Measurements from ENCODE around the gene PHF5A. TPM values are rescaled to one million over a fixed set of nuclear protein-coding genes. Genes with fewer than 3 reads are reported as not detected.

PHF5A gene
- total and polyA plus RNA-seq, 4 donors: 28.9 to 89.6 (median 40.0) TPM

DNA sequence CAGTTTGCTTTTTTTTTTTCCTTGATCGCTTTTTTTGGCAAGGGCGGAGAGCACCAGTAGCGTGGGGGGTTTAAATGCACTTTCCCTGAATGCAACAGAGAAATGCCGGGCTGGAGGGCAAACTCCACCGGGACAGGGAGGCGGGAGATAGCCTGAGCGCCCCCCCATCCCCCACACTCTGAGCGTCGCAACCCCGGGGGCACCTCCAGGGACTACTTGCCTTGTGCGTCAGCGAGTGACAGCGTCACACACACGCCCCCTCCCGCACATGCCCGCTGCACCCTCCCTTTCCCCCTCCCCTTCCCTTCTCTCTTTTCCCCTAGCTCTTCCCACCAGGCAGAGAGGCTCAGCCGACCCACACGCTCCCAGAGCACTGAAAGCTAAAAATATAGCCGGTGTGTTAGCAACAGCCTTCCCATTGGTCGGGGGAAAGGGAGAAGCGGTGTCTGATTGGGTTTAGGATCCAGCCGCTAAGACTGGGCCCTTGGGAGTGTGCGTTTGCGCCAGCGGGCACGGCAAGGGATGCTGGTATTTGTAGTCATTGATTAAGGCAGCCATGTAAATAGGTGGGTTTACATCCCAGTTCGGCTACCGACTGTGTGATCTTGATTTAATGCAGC, 20.2 kb downstream of the PHF5A start:
- peak overlapping the region; percentile 98 to 100 for H3K27ac ChIP-seq (ENCODE audit: low read depth in 1 of 2, low read length in 1 of 2)
- no peaks in the 10 kb centered on the region for H3K27me3 ChIP-seq (ENCODE audit: control insufficient read depth in 3 of 3, insufficient read depth in 3 of 3, low read length in 2 of 3)
- peak overlapping the region; percentile 62 for H3K4me3 ChIP-seq
- H3K9me3 ChIP-seq (ENCODE audit: control insufficient read depth in 4 of 4, insufficient read depth in 3 of 4, low read length in 3 of 4): no peaks in the 10 kb centered on the region
- TF ChIP-seq, protein P1, sequence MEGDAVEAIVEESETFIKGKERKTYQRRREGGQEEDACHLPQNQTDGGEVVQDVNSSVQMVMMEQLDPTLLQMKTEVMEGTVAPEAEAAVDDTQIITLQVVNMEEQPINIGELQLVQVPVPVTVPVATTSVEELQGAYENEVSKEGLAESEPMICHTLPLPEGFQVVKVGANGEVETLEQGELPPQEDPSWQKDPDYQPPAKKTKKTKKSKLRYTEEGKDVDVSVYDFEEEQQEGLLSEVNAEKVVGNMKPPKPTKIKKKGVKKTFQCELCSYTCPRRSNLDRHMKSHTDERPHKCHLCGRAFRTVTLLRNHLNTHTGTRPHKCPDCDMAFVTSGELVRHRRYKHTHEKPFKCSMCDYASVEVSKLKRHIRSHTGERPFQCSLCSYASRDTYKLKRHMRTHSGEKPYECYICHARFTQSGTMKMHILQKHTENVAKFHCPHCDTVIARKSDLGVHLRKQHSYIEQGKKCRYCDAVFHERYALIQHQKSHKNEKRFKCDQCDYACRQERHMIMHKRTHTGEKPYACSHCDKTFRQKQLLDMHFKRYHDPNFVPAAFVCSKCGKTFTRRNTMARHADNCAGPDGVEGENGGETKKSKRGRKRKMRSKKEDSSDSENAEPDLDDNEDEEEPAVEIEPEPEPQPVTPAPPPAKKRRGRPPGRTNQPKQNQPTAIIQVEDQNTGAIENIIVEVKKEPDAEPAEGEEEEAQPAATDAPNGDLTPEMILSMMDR (IDR thresholded peaks at IDR 0.05; ENCODE audit: control extremely low read depth, extremely low read depth): no peak
- 0 to 1% methylated on average over 25 to 28 of the region's 28 CpGs for WGBS, 2 donors
- H3K4me1 ChIP-seq (ENCODE audit: control insufficient read depth in 5 of 5, insufficient read depth in 5 of 5, low read length in 5 of 5): peaks cover 0 to 11% (median 5%) of the 10 kb centered on the region in 5 donors
- DNase-seq (peak; percentile 99 to 100 (median 100)), ATAC-seq (ENCODE audit: insufficient read depth, low FRiP score) (peak; percentile 76)
- H3K36me3 ChIP-seq (ENCODE audit: control insufficient read depth in 4 of 4, insufficient read depth in 4 of 4, low read length in 4 of 4): peaks cover 0 to 21% (median 2%) of the 10 kb centered on the region in 4 donors
- peak overlapping the region; percentile 90 to 93 for H3K9ac ChIP-seq (ENCODE audit: insufficient read depth in 1 of 2, low read length in 2 of 2)

DNA sequence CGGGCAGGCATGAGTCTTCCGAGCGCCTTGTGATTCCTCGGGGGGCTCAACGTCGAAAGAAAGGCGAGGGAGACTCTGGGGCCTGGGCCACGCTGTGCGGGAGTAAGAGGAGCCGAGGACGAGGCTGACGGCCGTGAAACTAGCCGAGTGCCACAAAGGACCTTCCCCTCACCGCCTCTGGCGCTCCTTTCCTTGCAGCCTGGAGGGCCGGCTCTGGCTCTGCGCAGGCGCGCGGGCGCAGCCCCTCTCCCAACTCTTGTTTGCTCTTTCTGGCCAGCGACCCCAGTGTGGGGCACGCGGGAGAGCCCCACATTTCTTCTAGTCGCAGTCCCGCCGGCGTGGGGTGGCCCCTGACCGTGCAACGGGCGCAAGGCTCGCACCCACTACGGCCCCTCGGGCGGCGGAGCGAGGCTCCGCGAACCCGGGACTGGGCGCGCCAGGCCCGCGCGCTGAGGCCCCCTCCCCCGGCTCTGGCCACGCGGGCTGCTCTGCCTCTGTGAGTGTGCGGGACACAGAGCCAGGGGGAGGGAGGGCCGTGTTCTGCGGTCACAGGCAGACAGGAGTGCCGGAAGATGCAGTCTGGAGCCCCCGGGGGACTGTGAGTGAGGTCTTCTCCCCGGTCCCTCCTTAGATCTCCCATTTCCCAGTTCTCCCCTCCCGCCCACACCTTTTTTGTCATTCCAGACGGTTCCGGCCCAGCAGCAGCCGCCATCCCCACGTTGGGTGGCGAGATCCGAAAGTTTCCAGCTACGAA, 20.9 kb downstream of the PHF5A start:
- ATAC-seq (ENCODE audit: insufficient read depth, low FRiP score) (peak; percentile 10), DNase-seq (peak; percentile 82 to 85 (median 84))
- H3K9ac ChIP-seq (ENCODE audit: insufficient read depth in 1 of 2, low read length in 2 of 2): peak overlapping the region; percentile 90 to 93
- no peaks in the 10 kb centered on the region for H3K9me3 ChIP-seq (ENCODE audit: control insufficient read depth in 4 of 4, insufficient read depth in 3 of 4, low read length in 3 of 4)
- H3K27ac ChIP-seq (ENCODE audit: low read depth in 1 of 2, low read length in 1 of 2): peak overlapping the region; percentile 98 to 100
- 0% methylated on average over 60 to 63 of the region's 63 CpGs for WGBS, 2 donors
- TF ChIP-seq, protein P1 (IDR thresholded peaks at IDR 0.05; ENCODE audit: control extremely low read depth, extremely low read depth): no peak
- no peaks in the 10 kb centered on the region for H3K27me3 ChIP-seq (ENCODE audit: control insufficient read depth in 3 of 3, insufficient read depth in 3 of 3, low read length in 2 of 3)
- peaks cover 0 to 21% (median 6%) of the 10 kb centered on the region in 4 donors for H3K36me3 ChIP-seq (ENCODE audit: control insufficient read depth in 4 of 4, insufficient read depth in 4 of 4, low read length in 4 of 4)
- peak overlapping the region; percentile 62 for H3K4me3 ChIP-seq
- peaks cover 0 to 11% (median 5%) of the 10 kb centered on the region in 5 donors for H3K4me1 ChIP-seq (ENCODE audit: control insufficient read depth in 5 of 5, insufficient read depth in 5 of 5, low read length in 5 of 5)

DNA sequence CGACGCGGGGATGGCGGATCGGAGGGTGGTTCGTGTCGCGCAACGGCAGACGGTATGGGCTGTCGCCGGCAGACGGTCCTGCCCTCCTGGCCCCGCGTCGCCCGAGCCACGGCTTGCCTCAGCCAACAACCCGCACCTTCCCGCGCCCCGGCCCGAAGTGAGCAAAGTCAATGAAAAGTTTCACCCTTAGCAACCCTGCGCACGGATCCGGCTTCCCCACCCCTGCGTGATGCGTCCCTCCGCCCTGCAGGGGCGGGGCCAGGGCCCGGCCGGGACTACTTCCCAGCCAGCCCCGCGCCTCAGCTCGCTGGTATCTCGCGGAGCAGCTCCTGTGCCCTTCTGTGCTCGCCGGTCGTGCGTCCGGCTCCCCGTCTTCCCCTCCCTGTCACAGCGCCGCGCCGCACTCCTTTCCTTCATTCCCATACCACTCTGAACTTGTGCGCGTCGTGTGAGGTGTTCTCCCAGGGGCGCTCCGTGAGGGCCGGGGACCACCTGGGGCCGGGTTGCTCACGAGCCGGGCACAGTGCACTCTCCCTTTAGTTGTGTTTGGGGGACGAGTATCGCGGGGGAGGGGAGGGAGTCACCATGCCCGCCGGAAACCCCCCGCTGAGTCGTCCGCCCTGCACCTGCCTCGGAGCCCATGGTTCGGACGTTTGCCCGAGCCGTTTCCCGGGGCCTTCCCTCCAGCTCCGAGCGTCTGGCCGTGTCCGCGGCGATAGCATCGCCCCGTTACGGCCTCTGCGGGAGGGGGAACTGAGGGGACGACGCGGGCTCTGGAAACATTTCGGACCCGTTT, 21.7 kb downstream of the PHF5A start, which contains the start of gene TOB2:
Gene TOB2 (minus strand): TSS at position 163 of the 796 bp plus-strand sequence. CDS start 9,456 bp downstream, outside the sequence.
- H3K9ac ChIP-seq (ENCODE audit: insufficient read depth in 1 of 2, low read length in 2 of 2): peak within 1 kb of the TSS; percentile 93 to 97
- TF ChIP-seq, protein P1 (IDR thresholded peaks at IDR 0.05; ENCODE audit: control extremely low read depth, extremely low read depth): no peak
- peaks cover 0 to 21% (median 6%) of the 10 kb centered on the region in 4 donors for H3K36me3 ChIP-seq (ENCODE audit: control insufficient read depth in 4 of 4, insufficient read depth in 4 of 4, low read length in 4 of 4)
- peak; percentile 95 to 98 (median 96) for DNase-seq
- H3K27ac ChIP-seq (ENCODE audit: low read depth in 1 of 2, low read length in 1 of 2): peak within 1 kb of the TSS; percentile 98 to 100
- 0% methylated on average over 78 to 85 of the region's 85 CpGs for WGBS, 2 donors
- H3K27me3 ChIP-seq (ENCODE audit: control insufficient read depth in 3 of 3, insufficient read depth in 3 of 3, low read length in 2 of 3): no peaks in the 10 kb centered on the region
- H3K9me3 ChIP-seq (ENCODE audit: control insufficient read depth in 4 of 4, insufficient read depth in 3 of 4, low read length in 3 of 4): no peaks in the 10 kb centered on the region
- peaks cover 0 to 11% (median 5%) of the 10 kb centered on the region in 5 donors for H3K4me1 ChIP-seq (ENCODE audit: control insufficient read depth in 5 of 5, insufficient read depth in 5 of 5, low read length in 5 of 5)
- ATAC-seq (ENCODE audit: insufficient read depth, low FRiP score): peak; percentile 88
- H3K4me3 ChIP-seq: peak within 1 kb of the TSS; percentile 91
